Breast epithelium (tissue), 4 donors: Measurements from ENCODE around the gene VCL. TPM values are rescaled to one million over a fixed set of nuclear protein-coding genes. Genes with fewer than 3 reads are reported as not detected.
A peak's percentile ranks its signal among the peaks of the same experiment; 100 is the strongest.
"Not testable (repeated sequence)": the region's sequence is repeated elsewhere in the genome, so short reads cannot be mapped to it uniquely, and the experiment has no call there.

Experiments used
- DNase-seq, 2 donors: peaks; one replicate each; pipeline ENCODE4 v3.0.0-alpha.2; 2019; ENCODE audit warnings: low spot score in 2 of 2
- H3K27ac ChIP-seq, 2 donors: fragments of 200-600 bp; sonication (generic) in 1 of 2; one replicate each; pipeline ENCODE4 v1.5.1; 2016 to 2019; ENCODE audit warnings: mild to moderate bottlenecking in 1 of 2
- H3K27me3 ChIP-seq, 2 donors: fragments of 200-600 bp; sonication (generic) in 1 of 2; one replicate each; pipeline versions ENCODE4 v1.5.1 to v1.6.0; 2017 to 2019; ENCODE audit warnings: control low read depth in 1 of 2, mild to moderate bottlenecking in 1 of 2
- H3K36me3 ChIP-seq: fragments of 200-600 bp; one replicate; pipeline ENCODE4 v1.5.1; 2019
- H3K4me1 ChIP-seq, 2 donors: fragments of 200-600 bp; sonication (generic); one replicate each; pipeline ENCODE4 v1.5.1; 2016 to 2019; ENCODE audit warnings: control low read depth in 1 of 2
- H3K4me3 ChIP-seq, 3 donors: fragments of 200-600 bp; sonication (generic); 1 replicate in 2 of 3; 2 replicates in 1 of 3; pipeline ENCODE4 v1.5.1; 2016 to 2019; ENCODE audit warnings: mild to moderate bottlenecking in 3 of 3, moderate library complexity in 2 of 3
- H3K9me3 ChIP-seq, 2 donors: fragments of 200-600 bp; sonication (generic) in 1 of 2; one replicate each; pipeline ENCODE4 v1.5.1; 2016 to 2019; ENCODE audit warnings: control low read depth in 1 of 2
- CTCF ChIP-seq, 3 donors: fragments of 450-650 bp; IDR thresholded peaks; one replicate each; pipeline ENCODE4 v1.5.1; 2016 to 2017; ENCODE audit warnings: antibody characterized with exemption in 3 of 3, mild to moderate bottlenecking in 3 of 3, moderate library complexity in 3 of 3
- POLR2A ChIP-seq: fragments of 450-650 bp; IDR thresholded peaks from one replicate; pipeline ENCODE4 v1.6.1; 2016; ENCODE audit warnings: antibody characterized with exemption, mild to moderate bottlenecking, moderate library complexity
- POLR2AphosphoS5 ChIP-seq, 3 donors: sonication (generic); formaldehyde crosslinking; IDR thresholded peaks; one replicate each; pipeline ENCODE4 v1.6.1; 2017; ENCODE audit warnings: antibody characterized with exemption in 3 of 3
- intact Hi-C: fragments of 100-400 bp; cut with DNase I; formaldehyde crosslinking; loops from one replicate; pipeline ENCODE4 v1.15.1; 2023; ENCODE audit warnings: low total_unique reads
- total RNA-seq, 3 donors: library from RNA; depleted of rRNA; stranded (reverse); fragments of >200 nt; gene quantifications; one replicate each; pipeline ENCODE4 v1.1.0, GENCODE V29; 2016

The VCL gene
- total RNA-seq, 3 donors from 2014 or later: 73.1 to 95.0 (median 77.6) TPM

GRCh38 chr10:74139981-74140380, 142.1 kb downstream of the VCL start:
- H3K27me3 ChIP-seq: no peaks in the 10 kb centered on the region
- intact Hi-C loops: no loop called here

GRCh38 chr10:74140553-74140952, 142.6 kb downstream of the VCL start:
- H3K27ac ChIP-seq: no peak overlapping the region
- no peaks in the 10 kb centered on the region for H3K36me3 ChIP-seq
- H3K9me3 ChIP-seq: no peaks in the 10 kb centered on the region
- intact Hi-C loops: no loop called here
- H3K4me3 ChIP-seq: no peak overlapping the region
- H3K4me1 ChIP-seq: peaks cover 0 to 7% of the 10 kb centered on the region in 2 donors
- H3K27me3 ChIP-seq: no peaks in the 10 kb centered on the region
- DNase-seq: no peak
- TF ChIP-seq POLR2AphosphoS5 (IDR thresholded peaks at IDR 0.05) (no peak), POLR2A (no peak), CTCF (IDR thresholded peaks at IDR 0.05) (no peak)

More at GRCh38 chr10:74139981-74140380, 142.1 kb downstream of the VCL start:
- no peak overlapping the region for H3K27ac ChIP-seq
- no peak for DNase-seq
- no peaks in the 10 kb centered on the region for H3K9me3 ChIP-seq
- H3K36me3 ChIP-seq: no peaks in the 10 kb centered on the region
- no peak overlapping the region for H3K4me3 ChIP-seq
- H3K4me1 ChIP-seq: peaks cover 0 to 1% of the 10 kb centered on the region in 2 donors
- no peak for TF ChIP-seq CTCF (IDR thresholded peaks at IDR 0.05)
- TF ChIP-seq POLR2A: no peak
- TF ChIP-seq POLR2AphosphoS5 (IDR thresholded peaks at IDR 0.05): no peak

- no peak for DNase-seq
- TF ChIP-seq POLR2A (no peak), CTCF (IDR thresholded peaks at IDR 0.05) (no peak), POLR2AphosphoS5 (IDR thresholded peaks at IDR 0.05) (no peak)
- Histone ChIP-seq H3K9me3 (no peaks in the 10 kb centered on the region), H3K27me3 (no peaks in the 10 kb centered on the region), H3K27ac (peak overlapping the region in 1 of 2 donors; percentile 16), H3K4me3 (no peak overlapping the region), H3K4me1 (peaks cover 4 to 19% of the 10 kb centered on the region in 2 donors), H3K36me3 (no peaks in the 10 kb centered on the region)
- intact Hi-C loops: no loop called here
Measured at GRCh38 chr10:74145133-74145532, 147.2 kb downstream of the VCL start.

GRCh38 chr10:74146980-74147379, 149.1 kb downstream of the VCL start:
- H3K4me3 ChIP-seq, intact Hi-C loops, H3K27me3 ChIP-seq, H3K36me3 ChIP-seq, H3K27ac ChIP-seq, DNase-seq, H3K9me3 ChIP-seq: not testable (repeated sequence)
- H3K4me1 ChIP-seq: peaks cover 4 to 19% of the 10 kb centered on the region in 2 donors

GRCh38 chr10:74150204-74150989, 152.5 kb downstream of the VCL start, which contains the start of gene AP3M1:
Gene AP3M1, minus strand, starts transcription at chr10:74150828. Its CDS starts 12,449 bp downstream, at chr10:74138379.
- TF ChIP-seq POLR2A (no peak), POLR2AphosphoS5 (IDR thresholded peaks at IDR 0.05) (peak in 2 of 3 donors; percentile 42 to 55)
- Histone ChIP-seq H3K36me3 (no peaks in the 10 kb centered on the region), H3K9me3 (no peaks in the 10 kb centered on the region), H3K27ac (peak within 1 kb of the TSS; percentile 92 to 93), H3K4me3 (peak within 1 kb of the TSS; percentile 70 to 100 (median 91)), H3K4me1 (peaks cover 4 to 14% of the 10 kb centered on the region in 2 donors), H3K27me3 (no peaks in the 10 kb centered on the region)
- DNase-seq: peak; percentile 77 to 79
- intact Hi-C loops: no loop called here
